ENCODE measurements around the gene SIK3. TPM values are rescaled to one million over a fixed set of nuclear protein-coding genes. Genes with fewer than 3 reads are reported as not detected.

SIK3 gene
- total and polyA plus RNA-seq, 12 donors: 11.7 to 176 (median 25.2) TPM

- Histone ChIP-seq H3K4me3 (no peak overlapping the region), H3K27ac (no peak overlapping the region), H3K9me3 (replicated peaks in 1 of 3) (no peaks in the 10 kb centered on the region), H3K36me3 (replicated peaks in 1 of 2) (no peaks in the 10 kb centered on the region), H3K27me3 (no peaks in the 10 kb centered on the region), H3K4me1 (replicated peaks in 1 of 2) (peaks cover 9 to 17% of the 10 kb centered on the region in 2 donors)
- DNase-seq: no peak
- no peak for TF ChIP-seq CTCF (IDR thresholded peaks at IDR 0.05)
- TF ChIP-seq POLR2A (IDR thresholded peaks at IDR 0.05): no peak
- 80 to 85% (median 82%) methylated on average over 7 to 13 of the region's 13 CpGs for WGBS, 4 donors
- intact Hi-C loops (cut with DNase I): no loop called here
Observed at GRCh38 chr11:116832350-116833290, 265.6 kb downstream of the SIK3 start.

- H3K4me3 ChIP-seq: no peak overlapping the region
- TF ChIP-seq CTCF (IDR thresholded peaks at IDR 0.05): no peak
- TF ChIP-seq POLR2A (IDR thresholded peaks at IDR 0.05): no peak
- H3K36me3 ChIP-seq (replicated peaks in 1 of 2): no peaks in the 10 kb centered on the region
- no peak for DNase-seq
- H3K4me1 ChIP-seq (replicated peaks in 1 of 2): peaks cover 9 to 17% of the 10 kb centered on the region in 2 donors
- H3K27ac ChIP-seq: no peak overlapping the region
- H3K9me3 ChIP-seq (replicated peaks in 1 of 3): no peaks in the 10 kb centered on the region
- intact Hi-C loops (cut with DNase I): no loop called here
- 93 to 97% (median 95%) methylated on average over 5 to 7 of the region's 7 CpGs for WGBS, 4 donors
- H3K27me3 ChIP-seq: no peaks in the 10 kb centered on the region
Observed at GRCh38 chr11:116831790-116832349, 266.4 kb downstream of the SIK3 start.

GRCh38 chr11:116830184-116830912 is 267.9 kb downstream of the SIK3 start:
- no peaks in the 10 kb centered on the region for H3K27me3 ChIP-seq
- WGBS, 4 donors: 95 to 97% (median 96%) methylated on average over 9 to 17 of the region's 17 CpGs
- DNase-seq: no peak

More at GRCh38 chr11:116830184-116830912, 267.9 kb downstream of the SIK3 start:
- H3K36me3 ChIP-seq (replicated peaks in 1 of 2): no peaks in the 10 kb centered on the region
- no peaks in the 10 kb centered on the region for H3K9me3 ChIP-seq (replicated peaks in 1 of 3)
- H3K4me3 ChIP-seq: no peak overlapping the region
- H3K27ac ChIP-seq: no peak overlapping the region
- intact Hi-C loops (cut with DNase I): no loop called here
- TF ChIP-seq POLR2A (IDR thresholded peaks at IDR 0.05) (no peak), CTCF (IDR thresholded peaks at IDR 0.05) (no peak)
- peaks cover 4 to 5% of the 10 kb centered on the region in 2 donors for H3K4me1 ChIP-seq (replicated peaks in 1 of 2)

Measured in adrenal gland (tissue), 12 donors.